ENCODE measurements around the gene ST7.

DNA sequence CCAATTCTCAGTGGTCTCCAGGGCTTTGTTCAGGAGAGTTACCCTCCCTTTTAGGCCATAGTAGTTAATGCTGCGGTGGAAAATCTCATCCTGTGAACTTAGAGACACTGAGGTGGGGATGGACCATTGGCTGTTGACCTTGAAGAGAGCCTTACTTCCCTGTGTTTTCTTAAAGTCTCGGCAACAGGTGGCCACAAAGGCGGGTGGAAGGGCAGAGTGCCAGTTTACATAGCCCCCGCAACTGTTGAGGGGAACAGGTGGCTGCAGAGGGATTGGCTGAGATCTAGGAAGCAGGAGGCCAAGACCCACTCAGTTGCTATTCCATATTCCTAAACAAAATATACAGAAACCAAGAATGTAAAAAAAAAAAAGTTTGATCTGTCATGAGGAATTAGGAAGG, 160.6 kb downstream of the ST7 start:
- TF ChIP-seq, protein P1, sequence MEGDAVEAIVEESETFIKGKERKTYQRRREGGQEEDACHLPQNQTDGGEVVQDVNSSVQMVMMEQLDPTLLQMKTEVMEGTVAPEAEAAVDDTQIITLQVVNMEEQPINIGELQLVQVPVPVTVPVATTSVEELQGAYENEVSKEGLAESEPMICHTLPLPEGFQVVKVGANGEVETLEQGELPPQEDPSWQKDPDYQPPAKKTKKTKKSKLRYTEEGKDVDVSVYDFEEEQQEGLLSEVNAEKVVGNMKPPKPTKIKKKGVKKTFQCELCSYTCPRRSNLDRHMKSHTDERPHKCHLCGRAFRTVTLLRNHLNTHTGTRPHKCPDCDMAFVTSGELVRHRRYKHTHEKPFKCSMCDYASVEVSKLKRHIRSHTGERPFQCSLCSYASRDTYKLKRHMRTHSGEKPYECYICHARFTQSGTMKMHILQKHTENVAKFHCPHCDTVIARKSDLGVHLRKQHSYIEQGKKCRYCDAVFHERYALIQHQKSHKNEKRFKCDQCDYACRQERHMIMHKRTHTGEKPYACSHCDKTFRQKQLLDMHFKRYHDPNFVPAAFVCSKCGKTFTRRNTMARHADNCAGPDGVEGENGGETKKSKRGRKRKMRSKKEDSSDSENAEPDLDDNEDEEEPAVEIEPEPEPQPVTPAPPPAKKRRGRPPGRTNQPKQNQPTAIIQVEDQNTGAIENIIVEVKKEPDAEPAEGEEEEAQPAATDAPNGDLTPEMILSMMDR (conservative IDR thresholded peaks at IDR 0.05 in 1 of 2, IDR thresholded peaks at IDR 0.05 in 1 of 2; ENCODE audit: extremely low read depth in 1 of 2, insufficient read depth in 1 of 2, low read depth in 1 of 2, low read length in 2 of 2): no peak
- TF ChIP-seq EZH2 (IDR thresholded peaks at IDR 0.05; ENCODE audit: borderline replicate concordance, low read length): no peak

Measured in mammary epithelial cell (primary cell).